CD4-positive, alpha-beta T cell (primary cell): ENCODE measurements around the gene CCT4. TPM values are rescaled to one million over a fixed set of nuclear protein-coding genes. Genes with fewer than 3 reads are reported as not detected.

Source experiments
- ATAC-seq: fragments of 200-7000 bp; cut with Tn5 transposase; one replicate; pipeline ENCODE4 v1.10.0; 2022; ENCODE audit warnings: mild to moderate bottlenecking; ENCODE audit not compliant: poor library complexity
- CTCF ChIA-PET: fragments of 350-600 bp; sonication (Branson Sonifier 250); formaldehyde crosslinking; loops from one replicate; lab custom pipeline; 2021; ENCODE audit warnings: antibody characterized with exemption, inconsistent platforms; lab: Charles Lee
- POLR2A ChIA-PET: fragments of 350-600 bp; sonication (Branson Sonifier 250); formaldehyde crosslinking; loops from one replicate; lab custom pipeline; 2021; ENCODE audit warnings: antibody characterized with exemption, inconsistent platforms; lab: Charles Lee
- DNase-seq, 14 experiments: peaks; one replicate each; pipeline ENCODE4 v3.0.0-alpha.2; 2013 to 2020; ENCODE audit warnings: mixed read lengths in 2 of 14
- H3K27ac ChIP-seq, 2 donors: one replicate each; pipeline versions ENCODE4 v1.5.1 to v1.7.0; 2013; ENCODE audit warnings: low read length in 2 of 2, low read depth in 1 of 2, mild to moderate bottlenecking in 1 of 2
- H3K27me3 ChIP-seq, 2 experiments: 1 replicate in 1 of 2; 2 replicates in 1 of 2; pipeline versions ENCODE4 v1.6.1 to v1.7.0; 2013; ENCODE audit warnings: low read length in 2 of 2, control low read depth in 1 of 2, mild to moderate bottlenecking in 1 of 2, moderate library complexity in 1 of 2; ENCODE audit not compliant: insufficient read depth in 2 of 2, control insufficient read depth in 1 of 2
- H3K36me3 ChIP-seq: one replicate; pipeline ENCODE4 v1.6.1; 2013; ENCODE audit warnings: low read length, control low read depth; ENCODE audit not compliant: insufficient read depth
- H3K4me1 ChIP-seq: one replicate; pipeline ENCODE4 v1.6.1; 2013; ENCODE audit warnings: low read length, control low read depth; ENCODE audit not compliant: insufficient read depth
- H3K4me3 ChIP-seq: one replicate; pipeline ENCODE4 v1.5.1; 2013; ENCODE audit warnings: mild to moderate bottlenecking, low read length, moderate library complexity
- H3K9me3 ChIP-seq, 2 experiments: 1 replicate in 1 of 2; 2 replicates in 1 of 2; pipeline versions ENCODE4 v1.6.1 to v1.7.0; 2013; ENCODE audit warnings: low read length in 2 of 2, mild to moderate bottlenecking in 2 of 2, control low read depth in 1 of 2, moderate library complexity in 1 of 2; ENCODE audit not compliant: control insufficient read depth in 1 of 2, insufficient read depth in 1 of 2
- H3K27ac Mint-ChIP-seq: one replicate; pipeline ENCODE4 v1.8.0; 2020; ENCODE audit warnings: mixed read lengths
- H3K27me3 Mint-ChIP-seq: one replicate; pipeline ENCODE4 v1.8.0; 2021; ENCODE audit warnings: mixed read lengths
- H3K36me3 Mint-ChIP-seq: one replicate; pipeline ENCODE4 v1.8.0; 2021; ENCODE audit warnings: low read depth, mixed read lengths
- H3K4me1 Mint-ChIP-seq: one replicate; pipeline ENCODE4 v1.8.0; 2021; ENCODE audit warnings: low read depth, mixed read lengths
- H3K4me3 Mint-ChIP-seq: one replicate; pipeline ENCODE4 v1.8.0; 2020; ENCODE audit warnings: mild to moderate bottlenecking, mixed read lengths
- H3K9me3 Mint-ChIP-seq: one replicate; pipeline ENCODE4 v1.8.0; 2020; ENCODE audit warnings: mixed read lengths
- intact Hi-C, 2 experiments: fragments of 100-400 bp; cut with DNase I in 1 of 2; cut with micrococcal nuclease in 1 of 2; formaldehyde crosslinking; loops; one replicate each; pipeline versions ENCODE4 v1.15.1 to v1.9.0; 2023 to 2025; cut with DNase I, micrococcal nuclease
- polyA plus RNA-seq, 2 donors: library from polyadenylated mRNA; unstranded; fragments of 120-200 nt; gene quantifications; one replicate each; pipeline ENCODE4 v1.2.1, GENCODE V29; 2013
- total RNA-seq, 174 experiments: library from RNA in 2 of 174; stranded (reverse) in 2 of 174; gene quantifications; one replicate each; pipeline ENCODE4 v1.2.3 and lab custom pipeline; 2021 to 2026
- TF ChIP-seq, protein P1 (sequence below): fragments of 200-600 bp; IDR thresholded peaks from one replicate; pipeline ENCODE4 v1.8.0; 2022; ENCODE audit warnings: antibody characterized with exemption, mild to moderate bottlenecking

The CCT4 gene, protein sequence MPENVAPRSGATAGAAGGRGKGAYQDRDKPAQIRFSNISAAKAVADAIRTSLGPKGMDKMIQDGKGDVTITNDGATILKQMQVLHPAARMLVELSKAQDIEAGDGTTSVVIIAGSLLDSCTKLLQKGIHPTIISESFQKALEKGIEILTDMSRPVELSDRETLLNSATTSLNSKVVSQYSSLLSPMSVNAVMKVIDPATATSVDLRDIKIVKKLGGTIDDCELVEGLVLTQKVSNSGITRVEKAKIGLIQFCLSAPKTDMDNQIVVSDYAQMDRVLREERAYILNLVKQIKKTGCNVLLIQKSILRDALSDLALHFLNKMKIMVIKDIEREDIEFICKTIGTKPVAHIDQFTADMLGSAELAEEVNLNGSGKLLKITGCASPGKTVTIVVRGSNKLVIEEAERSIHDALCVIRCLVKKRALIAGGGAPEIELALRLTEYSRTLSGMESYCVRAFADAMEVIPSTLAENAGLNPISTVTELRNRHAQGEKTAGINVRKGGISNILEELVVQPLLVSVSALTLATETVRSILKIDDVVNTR
- total RNA-seq, result 100 to 1,000 TPM; 100 to 114 TPM
- polyA plus RNA-seq (2013, experiment 1 of 2), result 93.2 TPM
- polyA plus RNA-seq (2013, experiment 2 of 2), result 90.3 TPM
- total RNA-seq (lab: John Stamatoyannopoulos, UW), result 105 to 823 (median 168) reads per million in 172 experiments

DNA sequence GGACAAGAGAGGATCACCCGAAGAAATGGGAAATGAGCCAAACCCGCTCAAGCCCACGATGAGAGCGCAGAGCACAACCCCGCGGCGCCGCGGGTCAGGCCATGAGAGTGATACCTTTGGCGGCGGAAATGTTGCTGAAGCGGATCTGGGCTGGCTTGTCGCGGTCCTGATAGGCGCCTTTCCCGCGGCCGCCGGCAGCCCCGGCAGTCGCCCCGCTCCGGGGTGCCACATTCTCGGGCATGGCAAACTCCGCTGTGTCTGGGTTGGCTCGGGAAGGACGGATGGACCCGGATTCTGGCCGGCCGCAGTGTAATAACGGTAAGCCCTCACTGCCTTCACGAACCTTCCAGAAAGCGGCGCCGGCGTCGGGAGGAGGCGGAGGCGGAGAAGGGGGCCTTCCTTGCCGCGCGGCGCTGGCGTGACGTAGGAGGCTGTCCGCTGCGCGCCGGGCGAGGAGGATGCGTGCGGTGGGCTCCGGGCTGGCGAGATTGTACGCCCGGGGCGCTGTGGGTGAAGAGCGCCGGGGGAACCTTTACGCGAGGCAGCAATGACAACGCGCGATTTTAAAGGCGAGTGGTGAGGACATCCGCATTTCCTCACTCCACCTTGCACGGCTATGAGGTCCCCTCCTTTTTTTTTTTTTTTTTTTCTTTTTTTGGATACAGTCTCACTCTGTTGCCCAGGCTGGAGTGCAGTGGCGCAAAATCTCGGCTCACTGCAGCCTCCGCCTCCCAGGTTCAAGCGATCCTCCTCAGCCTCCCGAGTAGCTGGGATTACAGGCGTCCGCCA is at the start of gene CCT4:
Gene CCT4 (minus strand): TSS at position 390 of the 789 bp plus-strand sequence. CDS start 149 bp downstream, at position 241.
- TF ChIP-seq, protein P1, sequence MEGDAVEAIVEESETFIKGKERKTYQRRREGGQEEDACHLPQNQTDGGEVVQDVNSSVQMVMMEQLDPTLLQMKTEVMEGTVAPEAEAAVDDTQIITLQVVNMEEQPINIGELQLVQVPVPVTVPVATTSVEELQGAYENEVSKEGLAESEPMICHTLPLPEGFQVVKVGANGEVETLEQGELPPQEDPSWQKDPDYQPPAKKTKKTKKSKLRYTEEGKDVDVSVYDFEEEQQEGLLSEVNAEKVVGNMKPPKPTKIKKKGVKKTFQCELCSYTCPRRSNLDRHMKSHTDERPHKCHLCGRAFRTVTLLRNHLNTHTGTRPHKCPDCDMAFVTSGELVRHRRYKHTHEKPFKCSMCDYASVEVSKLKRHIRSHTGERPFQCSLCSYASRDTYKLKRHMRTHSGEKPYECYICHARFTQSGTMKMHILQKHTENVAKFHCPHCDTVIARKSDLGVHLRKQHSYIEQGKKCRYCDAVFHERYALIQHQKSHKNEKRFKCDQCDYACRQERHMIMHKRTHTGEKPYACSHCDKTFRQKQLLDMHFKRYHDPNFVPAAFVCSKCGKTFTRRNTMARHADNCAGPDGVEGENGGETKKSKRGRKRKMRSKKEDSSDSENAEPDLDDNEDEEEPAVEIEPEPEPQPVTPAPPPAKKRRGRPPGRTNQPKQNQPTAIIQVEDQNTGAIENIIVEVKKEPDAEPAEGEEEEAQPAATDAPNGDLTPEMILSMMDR, result no peak
- H3K4me1 Mint-ChIP-seq, result peaks cover 38% of the 10 kb centered on the region
- H3K27me3 Mint-ChIP-seq, result no peaks in the 10 kb centered on the region
- H3K36me3 Mint-ChIP-seq, result peaks cover 46% of the 10 kb centered on the region
- H3K4me3 Mint-ChIP-seq, result peak within 1 kb of the TSS; percentile 100
- no peaks in the 10 kb centered on the region for H3K9me3 ChIP-seq
- DNase-seq (peak; percentile 83 to 96 (median 88)), ATAC-seq (peak; percentile 79)
- H3K27me3 ChIP-seq, result no peaks in the 10 kb centered on the region
- peak within 1 kb of the TSS; percentile 79 for H3K4me3 ChIP-seq
- H3K27ac ChIP-seq, result peak within 1 kb of the TSS; percentile 90 to 98
- H3K36me3 ChIP-seq, result peaks cover 28% of the 10 kb centered on the region
- H3K4me1 ChIP-seq, result peaks cover 19% of the 10 kb centered on the region
- H3K9me3 Mint-ChIP-seq, result no peaks in the 10 kb centered on the region
- intact Hi-C loops, result loop anchor here (1.0 to 10.0 kb wide), 6 partner anchors 16 to 821 kb away; partner anchors contain the start of genes B3GNT2 (in 1 of the 2), COMMD1 (in 1 of the 2), FAM161A (in 1 of the 2) and SANBR (in 1 of the 2)
- ChIA-PET POLR2A (no interaction called here), CTCF (interaction anchor here (1.0 kb wide), 1 partner anchor 34 kb away, joined by 3 read pairs; the partner anchor contains the start of gene FAM161A)
- H3K27ac Mint-ChIP-seq, result peak within 1 kb of the TSS; percentile 100

- no peak overlapping the region for H3K4me3 ChIP-seq
- H3K9me3 ChIP-seq, result no peaks in the 10 kb centered on the region
- no peaks in the 10 kb centered on the region for H3K27me3 ChIP-seq
- no peak for DNase-seq
- H3K27ac ChIP-seq, result no peak overlapping the region
- TF ChIP-seq, protein P1, result no peak
- H3K27ac Mint-ChIP-seq, result no peak overlapping the region
- no peaks in the 10 kb centered on the region for H3K9me3 Mint-ChIP-seq
- intact Hi-C loops, result no loop called here
- CTCF ChIA-PET, result no interaction called here
- no peaks in the 10 kb centered on the region for H3K36me3 ChIP-seq
- POLR2A ChIA-PET, result no interaction called here
- no peaks in the 10 kb centered on the region for H3K4me1 Mint-ChIP-seq
- H3K4me1 ChIP-seq, result no peaks in the 10 kb centered on the region
- H3K36me3 Mint-ChIP-seq, result peaks cover 31% of the 10 kb centered on the region
- H3K4me3 Mint-ChIP-seq, result no peak overlapping the region
- H3K27me3 Mint-ChIP-seq, result no peaks in the 10 kb centered on the region
- ATAC-seq, result no peak
Measured at GRCh38 chr2:61937886-61938285, 49.4 kb upstream of the CCT4 start.

DNA sequence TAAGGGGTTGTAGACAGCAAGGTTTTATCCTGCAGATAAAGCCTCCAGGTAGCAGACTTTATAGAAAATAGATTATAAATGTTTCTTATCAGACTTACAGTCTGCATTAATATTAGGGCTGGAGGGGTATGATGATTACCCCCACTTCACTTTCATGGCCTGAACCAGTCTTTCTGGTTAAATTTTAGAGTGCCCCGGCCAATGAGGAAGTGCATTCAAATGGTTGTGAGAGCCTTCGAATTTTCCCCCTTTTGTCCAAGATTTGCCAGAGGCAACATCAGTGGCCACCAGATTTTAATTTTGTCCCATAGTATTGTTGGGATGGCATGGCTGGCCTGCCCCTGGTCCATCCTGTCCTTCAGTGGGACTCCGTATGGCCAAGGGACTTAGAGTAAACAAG is 48.6 kb upstream of the CCT4 start:
- H3K4me1 ChIP-seq, result no peaks in the 10 kb centered on the region
- no peaks in the 10 kb centered on the region for H3K9me3 ChIP-seq
- H3K4me3 Mint-ChIP-seq, result no peak overlapping the region
- H3K27me3 ChIP-seq, result no peaks in the 10 kb centered on the region
- ChIA-PET CTCF (no interaction called here), POLR2A (no interaction called here)
- H3K27ac ChIP-seq, result no peak overlapping the region
- intact Hi-C loops, result no loop called here
- no peaks in the 10 kb centered on the region for H3K9me3 Mint-ChIP-seq
- DNase-seq (no peak), ATAC-seq (no peak)
- no peaks in the 10 kb centered on the region for H3K4me1 Mint-ChIP-seq
- peaks cover 36% of the 10 kb centered on the region for H3K36me3 Mint-ChIP-seq
- H3K27me3 Mint-ChIP-seq, result no peaks in the 10 kb centered on the region
- no peak overlapping the region for H3K27ac Mint-ChIP-seq
- TF ChIP-seq, protein P1, result no peak
- H3K36me3 ChIP-seq, result no peaks in the 10 kb centered on the region
- no peak overlapping the region for H3K4me3 ChIP-seq
